Effector memory CD8-positive, alpha-beta T cell (primary cell): ENCODE data around the gene ARID1B.
A peak's percentile ranks its signal among the peaks of the same experiment; 100 is the strongest.

Experiments
- ATAC-seq: fragments of 150-1000 bp; cut with Tn5 transposase; replicated peaks from 2 replicates; pipeline ENCODE4 v1.10.0; 2021; ENCODE audit warnings: mild to moderate bottlenecking, moderate library complexity
- DNase-seq, 3 experiments: peaks; one replicate each; pipeline ENCODE4 v3.0.0; 2021
- H3K27ac Mint-ChIP-seq, 2 donors: one replicate each; pipeline ENCODE4 v1.8.0; 2022; ENCODE audit warnings: mild to moderate bottlenecking in 2 of 2, mixed read lengths in 2 of 2, moderate library complexity in 2 of 2
- H3K27me3 Mint-ChIP-seq, 2 donors: one replicate each; pipeline ENCODE4 v1.8.0; 2022; ENCODE audit warnings: mixed read lengths in 2 of 2
- H3K36me3 Mint-ChIP-seq: one replicate; pipeline ENCODE4 v1.8.0; 2022; ENCODE audit warnings: mild to moderate bottlenecking, moderate library complexity, mixed read lengths; ENCODE audit not compliant: insufficient read depth
- H3K4me1 Mint-ChIP-seq, 2 donors: one replicate each; pipeline ENCODE4 v1.8.0; 2022; ENCODE audit warnings: low read depth in 2 of 2, mixed read lengths in 2 of 2
- H3K4me3 Mint-ChIP-seq, 2 donors: one replicate each; pipeline ENCODE4 v1.8.0; 2022; ENCODE audit warnings: mild to moderate bottlenecking in 2 of 2, mixed read lengths in 2 of 2, moderate library complexity in 2 of 2
- H3K9me3 Mint-ChIP-seq, 2 donors: one replicate each; pipeline ENCODE4 v1.8.0; 2022; ENCODE audit warnings: mixed read lengths in 2 of 2

ARID1B gene

DNA sequence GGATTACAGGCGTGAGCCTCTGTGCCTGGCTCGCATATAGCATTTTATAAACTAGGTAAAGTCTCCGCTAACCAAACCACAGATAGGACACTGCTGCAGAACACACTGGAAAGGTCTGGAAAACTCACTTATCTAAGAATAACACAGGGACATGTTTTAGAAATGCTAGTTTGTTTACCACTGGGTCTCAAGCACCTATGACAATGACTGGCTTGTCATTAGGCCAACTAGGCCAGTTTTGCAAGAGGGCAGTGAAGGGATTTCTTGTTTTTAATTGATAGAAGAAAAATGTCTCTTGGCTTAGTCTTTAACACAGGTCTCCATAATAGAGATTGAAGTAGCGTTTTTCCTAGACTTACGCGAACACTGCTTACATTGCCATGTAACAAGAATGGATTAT, 344.7 kb downstream of the ARID1B start:
- H3K9me3 Mint-ChIP-seq: no peaks in the 10 kb centered on the region

GRCh38 chr6:157123234-157123633, 346.1 kb downstream of the ARID1B start:
- Mint-ChIP-seq H3K27ac (no peak overlapping the region), H3K27me3 (no peaks in the 10 kb centered on the region), H3K4me3 (no peak overlapping the region), H3K9me3 (no peaks in the 10 kb centered on the region), H3K4me1 (peaks cover 19 to 24% of the 10 kb centered on the region in 2 donors), H3K36me3 (peaks cover 18% of the 10 kb centered on the region)
- DNase-seq (no peak), ATAC-seq (no peak)

More for the DNA sequence above, 344.7 kb downstream of the ARID1B start:
- Mint-ChIP-seq H3K4me3 (no peak overlapping the region), H3K27ac (no peak overlapping the region), H3K27me3 (no peaks in the 10 kb centered on the region), H3K4me1 (peaks cover 17 to 22% of the 10 kb centered on the region in 2 donors), H3K36me3 (peaks cover 18% of the 10 kb centered on the region)
- no peak for DNase-seq
- no peak for ATAC-seq

- peaks cover 14% of the 10 kb centered on the region for H3K36me3 Mint-ChIP-seq
- no peaks in the 10 kb centered on the region for H3K27me3 Mint-ChIP-seq
- H3K27ac Mint-ChIP-seq: no peak overlapping the region
- peaks cover 17 to 27% of the 10 kb centered on the region in 2 donors for H3K4me1 Mint-ChIP-seq
- no peak overlapping the region for H3K4me3 Mint-ChIP-seq
- ATAC-seq: no peak
- H3K9me3 Mint-ChIP-seq: no peaks in the 10 kb centered on the region
- no peak for DNase-seq
Observed at GRCh38 chr6:157124485-157125254, 347.5 kb downstream of the ARID1B start.

DNA sequence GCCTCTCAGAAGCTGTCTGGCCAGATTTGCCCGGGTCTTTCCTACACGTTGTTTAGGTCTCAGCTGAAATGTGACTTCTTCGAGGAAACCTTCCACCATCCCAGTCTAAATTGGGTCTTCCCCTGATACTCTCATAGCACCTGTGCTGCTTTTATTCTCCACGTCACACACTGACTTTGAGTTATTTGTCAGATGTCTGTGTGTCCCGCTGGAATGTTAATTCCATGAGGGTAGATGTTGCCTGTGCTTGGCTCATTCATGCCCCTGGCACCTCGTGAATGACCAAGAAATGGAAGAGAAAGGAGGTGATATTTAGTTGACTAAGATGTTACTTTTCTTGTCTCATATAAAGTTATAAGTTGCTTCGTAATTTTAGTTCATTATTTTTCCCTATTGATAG, 348.4 kb downstream of the ARID1B start:
- ATAC-seq (no peak), DNase-seq (no peak)
- H3K9me3 Mint-ChIP-seq: no peaks in the 10 kb centered on the region
- H3K4me3 Mint-ChIP-seq: no peak overlapping the region
- peaks cover 19 to 21% of the 10 kb centered on the region in 2 donors for H3K4me1 Mint-ChIP-seq
- H3K27ac Mint-ChIP-seq: peak overlapping the region in 1 of 2 donors; percentile 81
- H3K27me3 Mint-ChIP-seq: no peaks in the 10 kb centered on the region
- peaks cover 15% of the 10 kb centered on the region for H3K36me3 Mint-ChIP-seq

- DNase-seq (no peak), ATAC-seq (no peak)
- H3K4me1 Mint-ChIP-seq: peaks cover 16 to 22% of the 10 kb centered on the region in 2 donors
- no peak overlapping the region for H3K4me3 Mint-ChIP-seq
- peak overlapping the region in 1 of 2 donors; percentile 81 for H3K27ac Mint-ChIP-seq
- peaks cover 17% of the 10 kb centered on the region for H3K36me3 Mint-ChIP-seq
- H3K27me3 Mint-ChIP-seq: no peaks in the 10 kb centered on the region
- H3K9me3 Mint-ChIP-seq: no peaks in the 10 kb centered on the region
Observed at GRCh38 chr6:157126183-157127098, 349.3 kb downstream of the ARID1B start.

GRCh38 chr6:157128235-157128775, 351.1 kb downstream of the ARID1B start:
- no peak for ATAC-seq
- Mint-ChIP-seq H3K4me1 (peaks cover 16 to 22% of the 10 kb centered on the region in 2 donors), H3K27ac (peak overlapping the region in 1 of 2 donors; percentile 32), H3K4me3 (no peak overlapping the region), H3K9me3 (no peaks in the 10 kb centered on the region), H3K27me3 (no peaks in the 10 kb centered on the region), H3K36me3 (peaks cover 14% of the 10 kb centered on the region)
- no peak for DNase-seq

GRCh38 chr6:157131250-157131649, 354.1 kb downstream of the ARID1B start:
- peaks cover 10 to 15% of the 10 kb centered on the region in 2 donors for H3K4me1 Mint-ChIP-seq
- no peaks in the 10 kb centered on the region for H3K27me3 Mint-ChIP-seq
- H3K27ac Mint-ChIP-seq: peak overlapping the region in 1 of 2 donors; percentile 63
- peaks cover 12% of the 10 kb centered on the region for H3K36me3 Mint-ChIP-seq
- no peak for DNase-seq
- no peak overlapping the region for H3K4me3 Mint-ChIP-seq
- ATAC-seq: no peak
- H3K9me3 Mint-ChIP-seq: no peaks in the 10 kb centered on the region

GRCh38 chr6:157133856-157134255, 356.7 kb downstream of the ARID1B start:
- ATAC-seq (no peak), DNase-seq (no peak)
- Mint-ChIP-seq H3K36me3 (peaks cover 19% of the 10 kb centered on the region), H3K9me3 (no peaks in the 10 kb centered on the region), H3K27me3 (no peaks in the 10 kb centered on the region), H3K4me1 (peaks cover 5 to 15% of the 10 kb centered on the region in 2 donors), H3K27ac (no peak overlapping the region), H3K4me3 (no peak overlapping the region)

GRCh38 chr6:157134402-157135047, 357.3 kb downstream of the ARID1B start:
- Mint-ChIP-seq H3K27me3 (no peaks in the 10 kb centered on the region), H3K36me3 (peaks cover 19% of the 10 kb centered on the region), H3K9me3 (no peaks in the 10 kb centered on the region), H3K27ac (no peak overlapping the region), H3K4me3 (no peak overlapping the region), H3K4me1 (peaks cover 3 to 11% of the 10 kb centered on the region in 2 donors)
- no peak for ATAC-seq
- no peak for DNase-seq

DNA sequence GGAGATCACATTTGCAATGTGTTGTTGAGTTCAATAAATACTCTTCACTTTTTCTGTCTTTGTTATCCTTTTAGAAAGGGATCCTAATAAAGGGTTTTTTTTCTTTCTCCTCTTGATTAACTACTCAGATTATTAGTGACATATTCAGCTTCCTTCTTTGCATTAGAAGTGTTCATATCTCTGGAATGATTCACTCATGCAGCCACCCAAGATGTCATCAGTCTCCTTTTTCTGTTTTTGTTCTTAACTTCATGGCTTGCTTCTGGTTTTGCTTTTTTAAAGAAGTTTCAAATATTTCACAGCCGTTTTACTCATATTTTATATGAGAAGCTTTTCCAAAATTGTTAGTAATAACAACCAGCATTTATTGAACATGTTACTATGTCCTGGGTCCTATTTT, 358.5 kb downstream of the ARID1B start:
- ATAC-seq (no peak), DNase-seq (no peak)
- Mint-ChIP-seq H3K9me3 (no peaks in the 10 kb centered on the region), H3K27ac (peak overlapping the region in 1 of 2 donors; percentile 50), H3K4me1 (peaks cover 0 to 11% of the 10 kb centered on the region in 2 donors), H3K27me3 (no peaks in the 10 kb centered on the region), H3K4me3 (no peak overlapping the region), H3K36me3 (peaks cover 21% of the 10 kb centered on the region)

DNA sequence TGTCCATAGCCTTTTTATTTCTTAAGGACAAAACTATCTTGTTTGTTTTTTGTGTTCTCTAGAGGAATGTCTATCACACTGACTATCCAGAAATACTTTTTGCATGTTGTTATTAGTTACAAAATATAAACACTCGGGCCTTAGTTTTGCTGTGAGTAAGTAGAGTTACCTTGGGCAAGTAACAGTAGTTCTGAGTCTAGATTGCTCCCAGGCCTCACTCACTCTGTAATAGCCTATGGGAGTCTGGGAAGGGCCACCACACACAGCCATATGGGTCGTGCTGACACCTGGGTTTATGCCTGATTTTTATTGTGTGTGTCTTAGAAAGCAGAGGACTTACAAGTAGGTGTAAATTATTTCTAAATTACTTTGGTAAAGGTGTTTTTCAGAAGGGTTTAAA, 360.3 kb downstream of the ARID1B start:
- Mint-ChIP-seq H3K27ac (peak overlapping the region; percentile 65 to 77), H3K9me3 (no peaks in the 10 kb centered on the region)

DNA sequence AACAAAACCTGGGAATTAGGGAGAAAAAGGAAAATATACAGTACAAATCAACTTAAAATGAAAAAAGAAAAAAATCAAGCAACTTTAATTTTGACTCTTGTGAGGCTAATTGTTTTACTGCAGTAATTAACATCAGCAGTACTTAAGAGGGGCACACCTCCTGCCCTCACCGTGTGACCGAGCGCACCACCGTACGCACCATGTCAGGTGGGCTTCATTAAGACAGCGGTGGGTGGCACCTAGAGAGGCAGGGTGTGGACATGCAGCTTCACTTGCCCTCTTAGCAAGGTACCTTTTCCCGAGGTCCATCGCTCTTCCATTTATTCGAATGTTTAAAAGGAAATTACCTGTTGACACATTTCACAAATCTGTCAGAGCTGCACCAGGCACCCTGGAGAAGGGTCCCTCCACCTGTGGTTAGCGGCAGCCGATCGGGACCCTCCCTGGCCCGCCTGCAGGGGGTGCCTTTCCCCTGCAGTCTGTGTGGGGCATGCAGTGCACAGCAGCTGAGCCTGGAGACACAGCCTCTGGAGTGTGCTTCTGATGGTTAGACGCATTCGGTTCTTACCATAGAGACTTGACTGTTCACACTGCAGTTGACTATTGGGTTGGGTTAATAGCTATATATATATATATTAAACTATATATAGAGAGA, 362.0 kb downstream of the ARID1B start:
- Mint-ChIP-seq H3K27me3 (no peaks in the 10 kb centered on the region), H3K9me3 (no peaks in the 10 kb centered on the region), H3K4me3 (no peak overlapping the region), H3K27ac (peak overlapping the region in 1 of 2 donors; percentile 77), H3K36me3 (peaks cover 21% of the 10 kb centered on the region), H3K4me1 (peaks cover 14 to 27% of the 10 kb centered on the region in 2 donors)
- DNase-seq: no peak
- no peak for ATAC-seq

More for the DNA sequence above, 360.3 kb downstream of the ARID1B start:
- Mint-ChIP-seq H3K36me3 (peaks cover 21% of the 10 kb centered on the region), H3K4me3 (no peak overlapping the region), H3K27me3 (no peaks in the 10 kb centered on the region), H3K4me1 (peaks cover 3 to 11% of the 10 kb centered on the region in 2 donors)
- DNase-seq (no peak), ATAC-seq (no peak)
